Measurements from ENCODE around the gene MRTFB. TPM values are rescaled to one million over a fixed set of nuclear protein-coding genes. Genes with fewer than 3 reads are reported as not detected.

MRTFB gene
- total RNA-seq, 1 experiment from 2014 or later, result 90.5 TPM

- CTCF ChIA-PET, result no interaction called here
- no peak overlapping the region for H3K27ac ChIP-seq (ENCODE audit: low read length)
- in situ Hi-C loops (cut with HindIII; ENCODE audit: low pct_unique_long_range_greater_than_20kb, low sequenced_read_pairs) (no loop called here), intact Hi-C loops (cut with micrococcal nuclease; ENCODE audit: unreplicated experiment) (no loop called here)
- no peaks in the 10 kb centered on the region for H3K9me3 ChIP-seq (ENCODE audit: control insufficient read depth, insufficient read depth, low read depth, low read length)
- no peak for ATAC-seq
- peaks cover 16% of the 10 kb centered on the region for H3K4me1 ChIP-seq (ENCODE audit: control insufficient read depth, insufficient read depth, low read length)
- TF ChIP-seq TCF7L2 (IDR thresholded peaks at IDR 0.05; ENCODE audit: low read depth, low read length) (no peak), REST (IDR thresholded peaks at IDR 0.05; ENCODE audit: insufficient read depth in 1 of 2, low read depth in 2 of 2, low read length in 1 of 2) (no peak), SIN3A (IDR thresholded peaks at IDR 0.05; ENCODE audit: borderline replicate concordance, insufficient read depth, low read depth, low read length) (no peak), POLR2AphosphoS5 (IDR thresholded peaks at IDR 0.05; ENCODE audit: low read depth, low read length) (no peak), CTCF (IDR thresholded peaks at IDR 0.05) (no peak)
- H3K27me3 ChIP-seq (ENCODE audit: control insufficient read depth, insufficient read depth, low read length), result no peaks in the 10 kb centered on the region
- no peak for DNase-seq (ENCODE audit: low read depth, low spot score)
- no TSS peak for BruUV-seq (replicated peaks)
- no peak overlapping the region for H3K4me3 ChIP-seq (ENCODE audit: low read depth in 2 of 2, low read length in 2 of 2)
- POLR2A ChIA-PET, result no interaction called here
- no peaks in the 10 kb centered on the region for H3K36me3 ChIP-seq (ENCODE audit: control insufficient read depth, insufficient read depth, low read length)
Observed at GRCh38 chr16:14119799-14120198, 48.7 kb downstream of the MRTFB start.

- ChIA-PET CTCF (no interaction called here), POLR2A (no interaction called here)
- no TSS peak for BruUV-seq (replicated peaks)
- TF ChIP-seq REST (IDR thresholded peaks at IDR 0.05; ENCODE audit: insufficient read depth in 1 of 2, low read depth in 2 of 2, low read length in 1 of 2) (no peak), CTCF (IDR thresholded peaks at IDR 0.05) (no peak), SIN3A (IDR thresholded peaks at IDR 0.05; ENCODE audit: borderline replicate concordance, insufficient read depth, low read depth, low read length) (no peak), POLR2AphosphoS5 (IDR thresholded peaks at IDR 0.05; ENCODE audit: low read depth, low read length) (no peak), TCF7L2 (IDR thresholded peaks at IDR 0.05; ENCODE audit: low read depth, low read length) (no peak)
- ATAC-seq, result no peak
- H3K36me3 ChIP-seq (ENCODE audit: control insufficient read depth, insufficient read depth, low read length), result no peaks in the 10 kb centered on the region
- no peaks in the 10 kb centered on the region for H3K9me3 ChIP-seq (ENCODE audit: control insufficient read depth, insufficient read depth, low read depth, low read length)
- peaks cover 21% of the 10 kb centered on the region for H3K4me1 ChIP-seq (ENCODE audit: control insufficient read depth, insufficient read depth, low read length)
- intact Hi-C loops (cut with micrococcal nuclease; ENCODE audit: unreplicated experiment) (no loop called here), in situ Hi-C loops (cut with HindIII; ENCODE audit: low pct_unique_long_range_greater_than_20kb, low sequenced_read_pairs) (no loop called here)
- no peak for DNase-seq (ENCODE audit: low read depth, low spot score)
- H3K4me3 ChIP-seq (ENCODE audit: low read depth in 2 of 2, low read length in 2 of 2), result no peak overlapping the region
- no peaks in the 10 kb centered on the region for H3K27me3 ChIP-seq (ENCODE audit: control insufficient read depth, insufficient read depth, low read length)
- no peak overlapping the region for H3K27ac ChIP-seq (ENCODE audit: low read length)
Observed at GRCh38 chr16:14120335-14120734, 49.2 kb downstream of the MRTFB start.
